SJSA1 (cell line): ENCODE data around the gene ERVV-1. TPM values are rescaled to one million over a fixed set of nuclear protein-coding genes. Genes with fewer than 3 reads are reported as not detected.
A peak's percentile ranks its signal among the peaks of the same experiment; 100 is the strongest.
"Not testable (repeated sequence)": the region's sequence is repeated elsewhere in the genome, so short reads cannot be mapped to it uniquely, and the experiment has no call there.

ENCODE experiments used
- DNase-seq, 2 experiments: peaks; one replicate each; pipeline ENCODE4 v3.0.0-alpha.2; 2015 to 2020; ENCODE audit warnings: low spot score in 2 of 2, low read depth in 1 of 2
- H3K27ac ChIP-seq: fragments of 250-450 bp; sonication (Bioruptor Pico); 2 replicates; pipeline ENCODE4 v1.5.1; 2020; ENCODE audit warnings: mild to moderate bottlenecking, moderate library complexity
- H3K27me3 ChIP-seq: fragments of 250-450 bp; sonication (Bioruptor Pico); replicated peaks from 2 replicates; pipeline ENCODE4 v1.5.1; 2020; ENCODE audit warnings: mild to moderate bottlenecking, moderate library complexity
- H3K36me3 ChIP-seq: fragments of 250-450 bp; sonication (Bioruptor Pico); 2 replicates; pipeline ENCODE4 v1.5.1; 2020; ENCODE audit warnings: mild to moderate bottlenecking
- H3K4me1 ChIP-seq: fragments of 250-450 bp; sonication (Bioruptor Pico); replicated peaks from 2 replicates; pipeline ENCODE4 v1.6.1; 2021; ENCODE audit warnings: mild to moderate bottlenecking
- H3K4me3 ChIP-seq: fragments of 250-450 bp; sonication (Bioruptor Pico); 2 replicates; pipeline ENCODE4 v1.5.1; 2020; ENCODE audit warnings: mild to moderate bottlenecking
- H3K9me3 ChIP-seq: fragments of 250-450 bp; sonication (Bioruptor Pico); replicated peaks from 2 replicates; pipeline ENCODE4 v1.5.1; 2020; ENCODE audit warnings: mild to moderate bottlenecking
- total RNA-seq: library from RNA; depleted of rRNA; stranded (reverse); fragments of >200 nt; shearing (Covaris generic); gene quantifications from 2 replicates; pipeline ENCODE4 v1.2.3, GENCODE V29; 2014

The ERVV-1 gene
- total RNA-seq, 1 experiment from 2014 or later: not detected

- Histone ChIP-seq H3K9me3 (0 out of 2 replicates have a peak, but pooled peaks cover 2% of the 10 kb centered on the region), H3K36me3 (no peaks in the 10 kb centered on the region), H3K4me1 (no peaks in the 10 kb centered on the region), H3K4me3 (no peak overlapping the region), H3K27ac (no peak overlapping the region), H3K27me3 (no peaks in the 10 kb centered on the region)
- DNase-seq: no peak
Measured at GRCh38 chr19:53004242-53004641, 9.5 kb upstream of the ERVV-1 start.

GRCh38 chr19:53007200-53007599, 6.5 kb upstream of the ERVV-1 start:
- H3K36me3 ChIP-seq: no peaks in the 10 kb centered on the region
- H3K4me1 ChIP-seq: no peaks in the 10 kb centered on the region
- DNase-seq: no peak
- no peak overlapping the region for H3K4me3 ChIP-seq
- no peak overlapping the region for H3K27ac ChIP-seq
- H3K9me3 ChIP-seq: peaks cover 9% of the 10 kb centered on the region; the same call in 1 of the 2 replicates
- H3K27me3 ChIP-seq: no peaks in the 10 kb centered on the region

GRCh38 chr19:53007606-53008005, 6.1 kb upstream of the ERVV-1 start:
- DNase-seq: no peak
- H3K27ac ChIP-seq: no peak overlapping the region
- no peaks in the 10 kb centered on the region for H3K36me3 ChIP-seq
- no peaks in the 10 kb centered on the region for H3K27me3 ChIP-seq
- no peak overlapping the region for H3K4me3 ChIP-seq
- no peaks in the 10 kb centered on the region for H3K4me1 ChIP-seq
- peaks cover 9% of the 10 kb centered on the region; the same call in 1 of the 2 replicates for H3K9me3 ChIP-seq

- no peak overlapping the region for H3K27ac ChIP-seq
- no peak for DNase-seq
- peaks cover 9% of the 10 kb centered on the region; the same call in 1 of the 2 replicates for H3K9me3 ChIP-seq
- H3K4me1 ChIP-seq: no peaks in the 10 kb centered on the region
- H3K4me3 ChIP-seq: no peak overlapping the region
- H3K27me3 ChIP-seq: no peaks in the 10 kb centered on the region
- no peaks in the 10 kb centered on the region for H3K36me3 ChIP-seq
Measured at GRCh38 chr19:53008061-53008778, 5.5 kb upstream of the ERVV-1 start.

DNA sequence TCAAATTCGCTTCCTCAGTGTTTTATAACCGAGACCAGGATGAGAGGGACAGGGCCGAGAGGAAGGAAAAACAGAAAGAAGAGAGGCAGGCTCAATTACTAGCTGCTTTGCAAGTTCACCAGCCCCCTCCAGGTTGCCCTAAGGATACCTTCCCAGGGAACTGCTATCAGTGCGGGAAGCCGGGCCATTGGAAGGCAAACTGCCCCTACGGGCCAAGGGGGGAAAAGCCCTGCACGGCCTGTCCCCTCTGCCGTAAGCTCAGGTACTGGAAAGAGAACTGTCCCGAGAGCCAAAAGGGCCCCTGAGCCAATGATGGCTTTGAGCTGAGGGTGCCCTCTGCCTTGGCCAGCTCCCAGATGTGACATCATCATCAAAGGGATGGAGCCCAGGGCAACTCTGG, 3.2 kb upstream of the ERVV-1 start:
- H3K36me3 ChIP-seq: no peaks in the 10 kb centered on the region
- no peaks in the 10 kb centered on the region for H3K4me1 ChIP-seq
- H3K27me3 ChIP-seq: no peaks in the 10 kb centered on the region
- H3K27ac ChIP-seq: no peak overlapping the region
- peaks cover 7% of the 10 kb centered on the region; the same call in 1 of the 2 replicates for H3K9me3 ChIP-seq
- DNase-seq: no peak
- H3K4me3 ChIP-seq: no peak overlapping the region

- H3K4me1 ChIP-seq: no peaks in the 10 kb centered on the region
- no peak overlapping the region for H3K4me3 ChIP-seq
- DNase-seq: no peak
- H3K27ac ChIP-seq: no peak overlapping the region
- peaks cover 7% of the 10 kb centered on the region; the same call in 1 of the 2 replicates for H3K9me3 ChIP-seq
- H3K27me3 ChIP-seq: no peaks in the 10 kb centered on the region
- H3K36me3 ChIP-seq: no peaks in the 10 kb centered on the region
Measured at GRCh38 chr19:53012006-53012405, 1.7 kb upstream of the ERVV-1 start.

DNA sequence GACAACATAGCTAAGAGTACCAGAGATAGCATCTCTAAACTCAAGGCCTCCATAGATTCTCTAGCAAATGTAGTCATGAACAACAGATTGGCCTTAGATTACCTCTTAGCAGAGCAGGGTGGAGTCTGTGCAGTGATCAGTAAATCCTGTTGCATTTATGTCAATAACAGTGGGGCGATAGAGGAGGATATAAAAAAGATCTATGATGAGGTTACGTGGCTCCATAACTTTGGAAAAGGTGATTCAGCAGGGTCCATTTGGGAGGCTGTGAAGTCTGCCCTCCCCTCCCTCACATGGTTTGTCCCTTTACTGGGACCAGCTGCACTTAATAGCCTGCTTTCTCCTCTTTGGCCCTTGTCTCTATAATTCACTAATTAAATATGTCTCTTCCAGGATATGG, 1.4 kb downstream of the ERVV-1 start:
- Histone ChIP-seq H3K36me3 (no peaks in the 10 kb centered on the region), H3K4me3 (no peak overlapping the region), H3K9me3 (peaks cover 7% of the 10 kb centered on the region), H3K27me3 (no peaks in the 10 kb centered on the region), H3K4me1 (no peaks in the 10 kb centered on the region), H3K27ac (no peak overlapping the region)
- no peak for DNase-seq

- H3K9me3 ChIP-seq: peaks cover 7% of the 10 kb centered on the region
- H3K27me3 ChIP-seq: no peaks in the 10 kb centered on the region
- H3K4me1 ChIP-seq: no peaks in the 10 kb centered on the region
- no peak overlapping the region for H3K27ac ChIP-seq
- no peak for DNase-seq
- no peak overlapping the region for H3K4me3 ChIP-seq
- no peaks in the 10 kb centered on the region for H3K36me3 ChIP-seq
Measured at GRCh38 chr19:53015730-53016129, 2.0 kb downstream of the ERVV-1 start.

DNA sequence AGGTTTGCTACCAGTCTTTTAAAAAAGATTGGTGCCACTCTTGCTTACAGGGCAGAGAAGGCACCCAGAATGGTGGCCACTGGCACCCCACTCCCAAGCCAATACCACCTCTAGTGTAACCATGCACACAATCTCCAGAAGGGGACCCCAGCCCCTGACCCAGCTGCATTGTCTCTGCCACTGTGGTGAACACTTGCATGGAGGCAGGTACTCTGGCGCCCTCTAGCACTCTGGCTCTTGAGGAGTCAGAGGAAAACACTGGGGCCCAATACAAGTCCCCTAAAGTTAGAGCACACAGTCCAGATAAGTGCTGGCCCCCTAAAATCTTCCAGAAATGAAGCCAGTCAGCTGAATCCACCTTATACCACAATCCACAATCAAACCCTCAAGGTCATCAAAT, 6.0 kb downstream of the ERVV-1 start:
- no peak for DNase-seq

DNA sequence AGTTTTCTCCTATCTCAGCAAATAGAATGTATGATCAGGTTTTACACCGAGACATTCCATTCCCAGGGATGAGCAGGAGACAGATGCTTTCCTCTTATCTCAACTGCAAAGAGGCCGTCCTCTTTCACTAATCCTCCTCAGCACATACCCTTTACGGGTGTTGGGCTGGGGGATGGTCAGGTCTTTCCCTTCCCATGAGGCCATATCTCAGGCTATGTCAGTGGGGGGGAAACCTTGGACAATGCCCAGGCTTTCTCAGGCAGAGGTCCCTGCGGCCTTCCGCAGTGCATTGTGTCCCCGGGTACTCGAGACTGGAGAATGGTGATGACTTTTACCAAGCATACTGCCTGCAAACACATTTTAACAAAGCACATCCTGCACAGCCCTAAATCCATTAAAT, 14.6 kb downstream of the ERVV-1 start:
- not testable (repeated sequence) for H3K4me1 ChIP-seq, H3K27me3 ChIP-seq, H3K27ac ChIP-seq, DNase-seq, H3K4me3 ChIP-seq, H3K36me3 ChIP-seq
- H3K9me3 ChIP-seq: peaks cover 10% of the 10 kb centered on the region; the same call in 1 of the 2 replicates

More for the DNA sequence above, 6.0 kb downstream of the ERVV-1 start:
- Histone ChIP-seq H3K27ac (no peak overlapping the region), H3K4me1 (no peaks in the 10 kb centered on the region), H3K4me3 (no peak overlapping the region), H3K9me3 (no peaks in the 10 kb centered on the region; the same call in 1 of the 2 replicates), H3K27me3 (no peaks in the 10 kb centered on the region), H3K36me3 (no peaks in the 10 kb centered on the region)

GRCh38 chr19:53034054-53034453, 20.3 kb downstream of the ERVV-1 start:
- no peak overlapping the region for H3K27ac ChIP-seq
- no peaks in the 10 kb centered on the region for H3K36me3 ChIP-seq
- no peak overlapping the region for H3K4me3 ChIP-seq

DNA sequence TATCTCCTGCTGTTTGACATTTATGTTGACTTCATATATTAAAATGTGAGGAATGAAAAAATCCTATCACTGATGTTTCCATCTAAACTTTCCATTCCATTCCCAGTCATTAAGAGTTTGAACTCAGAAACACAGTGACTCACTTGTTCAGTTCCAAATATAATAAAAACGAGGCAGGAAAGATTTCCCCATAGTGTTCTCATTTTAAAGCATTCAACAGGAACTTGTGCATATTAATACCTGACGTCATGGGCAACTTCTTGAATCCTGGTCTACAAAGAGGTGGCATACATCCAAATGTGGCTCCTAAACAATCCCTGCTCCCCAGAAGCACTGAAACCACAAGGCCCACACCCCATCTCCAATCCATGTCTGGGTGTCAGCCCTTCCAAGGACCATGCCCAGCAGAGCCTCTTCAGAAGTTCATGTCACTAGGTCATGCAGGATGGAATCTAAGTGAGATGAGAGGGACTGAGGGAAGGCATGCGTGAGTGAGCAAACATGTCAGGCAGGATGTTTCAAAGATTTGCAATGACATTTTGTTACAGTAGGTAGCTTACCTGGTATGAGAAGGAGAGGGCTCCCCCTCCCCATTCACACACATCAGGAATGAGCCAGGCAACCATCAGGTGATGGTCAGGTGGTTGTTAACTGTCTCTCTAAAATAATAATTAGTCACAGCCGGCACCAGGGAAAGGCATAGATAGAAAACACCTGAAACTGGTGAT, 21.4 kb downstream of the ERVV-1 start:
- H3K9me3 ChIP-seq: peaks cover 4% of the 10 kb centered on the region; the same call in 1 of the 2 replicates
- H3K36me3 ChIP-seq: no peaks in the 10 kb centered on the region
- no peak for DNase-seq
- no peak overlapping the region for H3K4me3 ChIP-seq
- no peaks in the 10 kb centered on the region for H3K27me3 ChIP-seq
- no peak overlapping the region for H3K27ac ChIP-seq
- H3K4me1 ChIP-seq: no peaks in the 10 kb centered on the region

More at GRCh38 chr19:53034054-53034453, 20.3 kb downstream of the ERVV-1 start:
- Histone ChIP-seq H3K4me1 (no peaks in the 10 kb centered on the region), H3K27me3 (no peaks in the 10 kb centered on the region), H3K9me3 (peaks cover 4% of the 10 kb centered on the region; the same call in 1 of the 2 replicates)
- DNase-seq: no peak

- Histone ChIP-seq H3K4me1 (no peaks in the 10 kb centered on the region), H3K4me3 (peak overlapping the region; percentile 13; the same call in 1 of the 2 replicates), H3K27me3 (no peaks in the 10 kb centered on the region), H3K27ac (no peak overlapping the region), H3K9me3 (no peaks in the 10 kb centered on the region), H3K36me3 (no peaks in the 10 kb centered on the region)
- DNase-seq: no peak
Measured at GRCh38 chr19:53037101-53038097, 23.7 kb downstream of the ERVV-1 start.
